ENCODE measurements around the gene LRP5. TPM values are rescaled to one million over a fixed set of nuclear protein-coding genes. Genes with fewer than 3 reads are reported as not detected.
"Not testable (repeated sequence)": the region's sequence is repeated elsewhere in the genome, so short reads cannot be mapped to it uniquely, and the experiment has no call there.

LRP5 gene
- total RNA-seq, 1 donor from 2014 or later: 101 TPM

GRCh38 chr11:68297812-68298658, 14.4 kb upstream of the LRP5 start:
- Histone ChIP-seq H3K4me3 (no peak overlapping the region), H3K27ac (no peak overlapping the region), H3K27me3 (no peaks in the 10 kb centered on the region), H3K36me3 (no peaks in the 10 kb centered on the region), H3K9me3 (no peaks in the 10 kb centered on the region), H3K4me1 (peaks cover 12% of the 10 kb centered on the region)
- intact Hi-C loops (cut with DNase I): no loop called here
- TF ChIP-seq CTCF (IDR thresholded peaks at IDR 0.05): peak; percentile 98
- DNase-seq: peak; percentile 90
- ATAC-seq: peak; percentile 99

DNA sequence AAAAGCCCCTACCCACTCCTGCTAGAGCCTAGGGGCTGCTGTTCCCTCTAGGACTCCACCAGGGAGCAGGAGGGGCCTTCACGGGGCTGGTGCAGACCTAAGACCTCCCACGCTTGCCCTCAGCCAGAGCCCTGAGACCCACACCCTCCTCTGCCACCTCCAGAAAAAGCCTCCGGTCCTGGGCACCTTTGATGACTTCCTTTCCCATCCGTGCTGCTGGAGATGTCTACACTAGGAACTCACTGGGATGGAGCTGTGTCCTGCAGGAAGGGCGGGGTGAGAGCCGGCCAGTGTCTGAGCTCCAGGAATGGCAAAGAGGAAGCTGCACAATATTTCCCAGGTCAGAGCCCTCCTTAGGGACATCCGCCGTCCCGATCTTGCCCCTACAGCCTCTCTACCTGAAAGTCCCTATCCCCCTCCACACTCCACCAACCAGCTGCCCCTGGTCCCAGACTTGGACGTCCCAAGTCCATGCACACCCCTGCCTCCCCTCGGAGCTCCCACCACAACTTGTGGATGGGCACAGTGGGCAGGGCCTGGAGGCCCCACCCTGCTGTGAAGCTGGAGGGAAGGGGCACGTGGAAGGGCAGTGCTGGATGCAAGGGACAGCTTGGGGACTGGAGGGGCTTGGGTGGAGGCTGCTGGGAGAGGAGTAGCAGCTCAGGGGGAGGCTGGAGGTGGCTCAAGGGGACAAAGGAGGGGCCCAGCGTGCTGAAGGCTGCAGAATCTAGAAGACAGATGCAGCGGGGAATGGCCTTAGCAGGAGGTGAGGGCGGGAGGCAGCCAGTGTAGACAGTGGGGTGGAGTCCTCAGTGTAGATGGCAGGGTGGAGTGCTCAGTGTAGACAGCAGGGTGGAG, 13.5 kb upstream of the LRP5 start:
- H3K27me3 ChIP-seq: no peaks in the 10 kb centered on the region
- intact Hi-C loops (cut with DNase I): no loop called here
- no peak for ATAC-seq
- no peak for TF ChIP-seq CTCF (IDR thresholded peaks at IDR 0.05)
- H3K9me3 ChIP-seq: no peaks in the 10 kb centered on the region
- no peaks in the 10 kb centered on the region for H3K36me3 ChIP-seq
- H3K4me3 ChIP-seq: no peak overlapping the region
- H3K4me1 ChIP-seq: peaks cover 19% of the 10 kb centered on the region
- no peak for DNase-seq
- H3K27ac ChIP-seq: no peak overlapping the region

GRCh38 chr11:68299517-68299879, 12.9 kb upstream of the LRP5 start:
- H3K36me3 ChIP-seq; intact Hi-C loops (cut with DNase I); DNase-seq; H3K27ac ChIP-seq; H3K27me3 ChIP-seq; H3K9me3 ChIP-seq; H3K4me3 ChIP-seq; ATAC-seq: not testable (repeated sequence)
- peaks cover 19% of the 10 kb centered on the region for H3K4me1 ChIP-seq

- intact Hi-C loops (cut with DNase I): no loop called here
Measured at GRCh38 chr11:68300076-68300830, 12.1 kb upstream of the LRP5 start.

DNA sequence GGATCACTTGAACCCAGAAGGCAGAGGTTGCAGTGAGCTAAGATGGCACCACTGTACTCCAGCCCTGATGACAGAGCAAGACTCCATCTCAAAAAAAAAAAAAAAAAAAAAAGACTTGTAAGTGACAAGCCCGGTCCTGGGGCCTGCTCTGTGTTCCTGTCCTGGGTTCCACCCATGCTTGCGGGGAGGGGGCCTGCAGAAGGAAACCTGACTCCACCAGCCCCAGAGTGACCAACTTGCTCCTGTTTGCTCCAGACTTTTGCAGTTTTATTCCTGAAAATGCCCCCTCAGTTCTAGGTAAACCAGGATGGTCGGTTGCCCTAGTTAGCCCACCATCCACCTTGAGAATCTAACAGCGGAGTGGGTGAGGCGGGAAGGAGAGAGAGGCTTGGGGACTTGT, 10.1 kb upstream of the LRP5 start:
- H3K4me1 ChIP-seq: peaks cover 19% of the 10 kb centered on the region
- DNase-seq (no peak), ATAC-seq (no peak)
- H3K27me3 ChIP-seq: no peaks in the 10 kb centered on the region
- no peak for TF ChIP-seq CTCF (IDR thresholded peaks at IDR 0.05)
- no peak overlapping the region for H3K4me3 ChIP-seq
- no peaks in the 10 kb centered on the region for H3K9me3 ChIP-seq
- H3K27ac ChIP-seq: no peak overlapping the region
- no peaks in the 10 kb centered on the region for H3K36me3 ChIP-seq
- intact Hi-C loops (cut with DNase I): no loop called here

More at GRCh38 chr11:68300076-68300830, 12.1 kb upstream of the LRP5 start:
- H3K27ac ChIP-seq: no peak overlapping the region
- no peak overlapping the region for H3K4me3 ChIP-seq
- no peak for DNase-seq
- no peak for ATAC-seq
- H3K9me3 ChIP-seq: no peaks in the 10 kb centered on the region
- TF ChIP-seq CTCF (IDR thresholded peaks at IDR 0.05): no peak
- peaks cover 19% of the 10 kb centered on the region for H3K4me1 ChIP-seq
- H3K27me3 ChIP-seq: no peaks in the 10 kb centered on the region
- no peaks in the 10 kb centered on the region for H3K36me3 ChIP-seq
